T-cell (primary cell): ENCODE data around the gene SDK1. TPM values are rescaled to one million over a fixed set of nuclear protein-coding genes. Genes with fewer than 3 reads are reported as not detected.

ENCODE experiments used
- ATAC-seq, 4 experiments: fragments of 200-7000 bp in 3 of 4; fragments of 150-1000 bp in 1 of 4; cut with Tn5 transposase; replicated peaks in 1 of 4; 1 replicate in 3 of 4; 2 replicates in 1 of 4; pipeline ENCODE4 v1.10.0; 2021; ENCODE audit warnings: moderate library complexity in 3 of 4, mild to moderate bottlenecking in 2 of 4, moderate number of reproducible peaks in 1 of 4
- CTCF ChIA-PET, 2 donors: fragments of 300-600 bp; sonication (Branson Sonifier 250); formaldehyde crosslinking; loops; one replicate each; lab custom pipeline; 2022; ENCODE audit warnings: antibody characterized with exemption in 2 of 2; lab: Charles Lee
- POLR2A ChIA-PET, 2 donors: fragments of 300-600 bp; sonication (Branson Sonifier 250); formaldehyde crosslinking; loops; one replicate each; lab custom pipeline; 2022; ENCODE audit warnings: antibody characterized with exemption in 2 of 2; lab: Charles Lee
- DNase-seq, 35 experiments: peaks; one replicate each; pipeline versions ENCODE4 v3.0.0 to v3.0.0-alpha.2; 2013 to 2023
- H3K27ac ChIP-seq: one replicate; pipeline ENCODE4 v1.5.1; 2013; ENCODE audit warnings: low read length
- H3K27me3 ChIP-seq, 2 experiments: replicated peaks in 1 of 2; 1 replicate in 1 of 2; 2 replicates in 1 of 2; pipeline versions ENCODE4 v1.6.1 to v1.7.0; 2013; ENCODE audit warnings: low read length in 1 of 2, mixed read lengths in 1 of 2; ENCODE audit not compliant: control insufficient read depth in 2 of 2, insufficient read depth in 2 of 2; ENCODE audit errors: extremely low read depth in 1 of 2
- H3K36me3 ChIP-seq, 2 donors: 1 replicate in 1 of 2; 2 replicates in 1 of 2; pipeline versions ENCODE4 v1.6.1 to v1.7.0; 2013; ENCODE audit warnings: low read length in 1 of 2; ENCODE audit not compliant: control insufficient read depth in 2 of 2, insufficient read depth in 1 of 2; ENCODE audit errors: extremely low read depth in 1 of 2
- H3K4me1 ChIP-seq, 2 experiments: 1 replicate in 1 of 2; 2 replicates in 1 of 2; pipeline versions ENCODE4 v1.6.1 to v1.7.0; 2013; ENCODE audit warnings: low read length in 2 of 2, mixed read lengths in 1 of 2; ENCODE audit not compliant: insufficient read depth in 2 of 2, control insufficient read depth in 1 of 2; ENCODE audit errors: extremely low read depth in 1 of 2
- H3K4me3 ChIP-seq, 2 donors: 1 replicate in 1 of 2; 2 replicates in 1 of 2; pipeline versions ENCODE4 v1.5.1 to v1.7.0; 2013; ENCODE audit warnings: mild to moderate bottlenecking in 2 of 2, low read length in 1 of 2, moderate library complexity in 1 of 2; ENCODE audit not compliant: control insufficient read depth in 1 of 2; ENCODE audit errors: extremely low read depth in 1 of 2
- H3K9me3 ChIP-seq: 2 replicates; pipeline ENCODE4 v1.7.0; 2013
- H3K27ac Mint-ChIP-seq, 2 donors: one replicate each; pipeline ENCODE4 v1.8.0; 2020 to 2021; ENCODE audit warnings: mild to moderate bottlenecking in 2 of 2, mixed read lengths in 2 of 2
- H3K27me3 Mint-ChIP-seq, 2 donors: one replicate each; pipeline ENCODE4 v1.8.0; 2021 to 2022; ENCODE audit warnings: mixed read lengths in 2 of 2
- H3K36me3 Mint-ChIP-seq: one replicate; pipeline ENCODE4 v1.8.0; 2021; ENCODE audit warnings: mixed read lengths
- H3K4me1 Mint-ChIP-seq, 3 donors: one replicate each; pipeline ENCODE4 v1.8.0; 2020 to 2022; ENCODE audit warnings: mixed read lengths in 3 of 3, mild to moderate bottlenecking in 1 of 3
- H3K4me3 Mint-ChIP-seq, 3 donors: one replicate each; pipeline ENCODE4 v1.8.0; 2020 to 2022; ENCODE audit warnings: mild to moderate bottlenecking in 3 of 3, mixed read lengths in 3 of 3, moderate library complexity in 3 of 3
- H3K9me3 Mint-ChIP-seq, 3 donors: one replicate each; pipeline ENCODE4 v1.8.0; 2020 to 2022; ENCODE audit warnings: mixed read lengths in 3 of 3
- WGBS: methylation state at CpG from one replicate; pipeline ENCODE4 v1.1.5; 2013; ENCODE audit warnings: missing lambda C conversion rate; ENCODE audit not compliant: insufficient coverage; 5-methylcytosine and 5-hydroxymethylcytosine counted together
- total RNA-seq, 35 experiments: library from RNA in 6 of 35; stranded (reverse) in 6 of 35; fragments of 120-200 nt in 1 of 35; gene quantifications; one replicate each; pipeline versions ENCODE4 v1.2.1 to v1.2.4 and lab custom pipeline; 2013 to 2026

SDK1 gene
- total RNA-seq, 5 donors from 2014 or later (not counting 1 experiment from before 2014, with no cell fraction given) = 0.47 to 1.7 (median 0.63) TPM

GRCh38 chr7:3569643-3570042 is 268.6 kb downstream of the SDK1 start:
- DNase-seq (no peak), ATAC-seq (no peak)
- Mint-ChIP-seq H3K27me3 (peaks cover 3% of the 10 kb centered on the region in 2 donors), H3K36me3 (no peaks in the 10 kb centered on the region), H3K27ac (no peak overlapping the region), H3K4me3 (no peak overlapping the region), H3K9me3 (no peaks in the 10 kb centered on the region), H3K4me1 (peaks cover 6 to 7% (median 6%) of the 10 kb centered on the region in 3 donors)
- H3K9me3 ChIP-seq = no peaks in the 10 kb centered on the region
- H3K27ac ChIP-seq = no peak overlapping the region
- ChIA-PET POLR2A (no interaction called here), CTCF (no interaction called here)
- no CpG with 5 or more reads among the region's 3 CpGs for WGBS
- H3K4me1 ChIP-seq = peaks cover 0 to 4% of the 10 kb centered on the region in 2 experiments
- H3K4me3 ChIP-seq = no peak overlapping the region
- H3K36me3 ChIP-seq = no peaks in the 10 kb centered on the region
- peaks cover 0 to 11% of the 10 kb centered on the region in 2 experiments for H3K27me3 ChIP-seq

GRCh38 chr7:3573151-3573550 is 272.1 kb downstream of the SDK1 start:
- 82% methylated on average over 4 of the region's 6 CpGs for WGBS

GRCh38 chr7:3574386-3574785 is 273.3 kb downstream of the SDK1 start:
- H3K4me3 ChIP-seq = no peak overlapping the region
- H3K27ac ChIP-seq = no peak overlapping the region
- Mint-ChIP-seq H3K36me3 (no peaks in the 10 kb centered on the region), H3K9me3 (peaks cover 3 to 19% (median 18%) of the 10 kb centered on the region in 3 donors), H3K27ac (no peak overlapping the region), H3K4me3 (no peak overlapping the region), H3K27me3 (peaks cover 4 to 6% of the 10 kb centered on the region in 2 donors), H3K4me1 (no peaks in the 10 kb centered on the region)
- H3K36me3 ChIP-seq = no peaks in the 10 kb centered on the region
- WGBS = 76% methylated on average over 5 of the region's 9 CpGs
- no peaks in the 10 kb centered on the region for H3K4me1 ChIP-seq
- POLR2A ChIA-PET = no interaction called here
- peaks cover 0 to 11% of the 10 kb centered on the region in 2 experiments for H3K27me3 ChIP-seq
- DNase-seq (no peak), ATAC-seq (no peak)
- CTCF ChIA-PET = no interaction called here
- H3K9me3 ChIP-seq = no peaks in the 10 kb centered on the region

More at GRCh38 chr7:3573151-3573550, 272.1 kb downstream of the SDK1 start:
- no peaks in the 10 kb centered on the region for H3K36me3 Mint-ChIP-seq
- Histone ChIP-seq H3K27ac (no peak overlapping the region), H3K36me3 (no peaks in the 10 kb centered on the region), H3K9me3 (no peaks in the 10 kb centered on the region), H3K4me3 (no peak overlapping the region), H3K4me1 (no peaks in the 10 kb centered on the region), H3K27me3 (peaks cover 0 to 11% of the 10 kb centered on the region in 2 experiments)
- peaks cover 3 to 10% (median 9%) of the 10 kb centered on the region in 3 donors for H3K9me3 Mint-ChIP-seq
- H3K4me3 Mint-ChIP-seq = no peak overlapping the region
- peaks cover 4 to 6% of the 10 kb centered on the region in 2 donors for H3K27me3 Mint-ChIP-seq
- H3K27ac Mint-ChIP-seq = no peak overlapping the region
- DNase-seq (no peak), ATAC-seq (no peak)
- CTCF ChIA-PET = no interaction called here
- no peaks in the 10 kb centered on the region for H3K4me1 Mint-ChIP-seq
- POLR2A ChIA-PET = no interaction called here

GRCh38 chr7:3575753-3576531 is 274.9 kb downstream of the SDK1 start:
- Histone ChIP-seq H3K4me1 (no peaks in the 10 kb centered on the region), H3K27me3 (peaks cover 0 to 11% of the 10 kb centered on the region in 2 experiments), H3K27ac (no peak overlapping the region), H3K36me3 (no peaks in the 10 kb centered on the region), H3K9me3 (no peaks in the 10 kb centered on the region), H3K4me3 (no peak overlapping the region)
- CTCF ChIA-PET = no interaction called here
- H3K36me3 Mint-ChIP-seq = no peaks in the 10 kb centered on the region
- DNase-seq (no peak), ATAC-seq (no peak)
- H3K27ac Mint-ChIP-seq = no peak overlapping the region
- no peak overlapping the region for H3K4me3 Mint-ChIP-seq
- POLR2A ChIA-PET = no interaction called here
- whole genome bisulfite sequencing = 90% methylated on average over 4 of the region's 7 CpGs
- H3K27me3 Mint-ChIP-seq = peaks cover 4 to 6% of the 10 kb centered on the region in 2 donors
- H3K4me1 Mint-ChIP-seq = no peaks in the 10 kb centered on the region
- peaks cover 3 to 19% (median 18%) of the 10 kb centered on the region in 3 donors for H3K9me3 Mint-ChIP-seq

GRCh38 chr7:3578399-3578798 is 277.3 kb downstream of the SDK1 start:
- no peaks in the 10 kb centered on the region for H3K36me3 Mint-ChIP-seq
- H3K4me1 Mint-ChIP-seq = no peaks in the 10 kb centered on the region
- H3K9me3 ChIP-seq = no peaks in the 10 kb centered on the region
- no peak overlapping the region for H3K27ac Mint-ChIP-seq
- H3K27ac ChIP-seq = no peak overlapping the region
- DNase-seq = no peak
- H3K4me3 Mint-ChIP-seq = no peak overlapping the region
- H3K36me3 ChIP-seq = no peaks in the 10 kb centered on the region
- POLR2A ChIA-PET = no interaction called here
- H3K27me3 ChIP-seq = peaks cover 0 to 6% of the 10 kb centered on the region in 2 experiments
- no peaks in the 10 kb centered on the region for H3K4me1 ChIP-seq
- H3K4me3 ChIP-seq = no peak overlapping the region
- peaks cover 3 to 4% of the 10 kb centered on the region in 2 donors for H3K27me3 Mint-ChIP-seq
- CTCF ChIA-PET = no interaction called here
- WGBS = 86% methylated on average over 5 of the region's 6 CpGs
- H3K9me3 Mint-ChIP-seq = peaks cover 3 to 19% (median 18%) of the 10 kb centered on the region in 3 donors
- ATAC-seq = no peak

- H3K36me3 Mint-ChIP-seq = no peaks in the 10 kb centered on the region
- POLR2A ChIA-PET = no interaction called here
- H3K4me3 Mint-ChIP-seq = no peak overlapping the region
- WGBS = 83% methylated on average over 1 of the region's 1 CpG
- ATAC-seq = no peak
- Histone ChIP-seq H3K27ac (no peak overlapping the region), H3K4me1 (no peaks in the 10 kb centered on the region), H3K9me3 (no peaks in the 10 kb centered on the region), H3K36me3 (no peaks in the 10 kb centered on the region), H3K4me3 (no peak overlapping the region), H3K27me3 (no peaks in the 10 kb centered on the region)
- H3K27ac Mint-ChIP-seq = no peak overlapping the region
- CTCF ChIA-PET = no interaction called here
- no peak for DNase-seq
- H3K4me1 Mint-ChIP-seq = no peaks in the 10 kb centered on the region
- H3K9me3 Mint-ChIP-seq = peaks cover 3 to 19% (median 18%) of the 10 kb centered on the region in 3 donors
- peaks cover under 1 to 3% of the 10 kb centered on the region in 2 donors for H3K27me3 Mint-ChIP-seq
Measured at GRCh38 chr7:3579638-3580219, 278.7 kb downstream of the SDK1 start.
